Keratinocyte (primary cell): ENCODE measurements around the gene ASCC3.
"Not testable (repeated sequence)": the region's sequence is repeated elsewhere in the genome, so short reads cannot be mapped to it uniquely, and the experiment has no call there.

Experiments used
- CTCF ChIP-seq, 3 experiments: IDR thresholded peaks in 1 of 3; conservative IDR thresholded peaks in 1 of 3; optimal IDR thresholded peaks in 1 of 3; 2 replicates in 2 of 3; 3 replicates in 1 of 3; pipeline versions ENCODE3 to v1.5.1; 2011; ENCODE audit warnings: low read length in 3 of 3, mild to moderate bottlenecking in 3 of 3, moderate library complexity in 2 of 3, control low read depth in 1 of 3, inconsistent platforms in 1 of 3; ENCODE audit not compliant: insufficient read depth in 2 of 3; ENCODE audit errors: extremely low read depth in 1 of 3
- EZH2 ChIP-seq: IDR thresholded peaks from one replicate; pipeline ENCODE4 v1.6.1; 2012; ENCODE audit warnings: inconsistent platforms, mild to moderate bottlenecking, low read length, moderate library complexity

- TF ChIP-seq EZH2; CTCF (optimal IDR thresholded peaks at IDR 0.05 in 1 of 3, IDR thresholded peaks at IDR 0.05 in 1 of 3, conservative IDR thresholded peaks at IDR 0.05 in 1 of 3; ENCODE audit: extremely low read depth in 1 of 3, insufficient read depth in 2 of 3, low read length in 3 of 3): not testable (repeated sequence)
Observed at GRCh38 chr6:100737720-100738119, 143.4 kb downstream of the ASCC3 start.
